Heart right ventricle (tissue), 16 donors: ENCODE results near the gene DYNC1I1. TPM values are rescaled to one million over a fixed set of nuclear protein-coding genes. Genes with fewer than 3 reads are reported as not detected.

Experiments used
- ATAC-seq, 8 donors: fragments of 200-7000 bp; cut with Tn5 transposase; one replicate each; pipeline ENCODE4 v1.9.1; 2020; ENCODE audit warnings: mild to moderate bottlenecking in 8 of 8, moderate library complexity in 8 of 8, moderate number of reproducible peaks in 1 of 8
- DNase-seq, 2 donors: peaks; one replicate each; pipeline ENCODE4 v3.0.0-alpha.2; 2020
- H3K27ac ChIP-seq, 10 donors: fragments of 200-600 bp; sonication (generic) in 2 of 10; one replicate each; pipeline versions ENCODE4 v1.5.0 to v1.8.0; 2020 to 2022; ENCODE audit warnings: mild to moderate bottlenecking in 3 of 10
- H3K27me3 ChIP-seq, 7 donors: fragments of 200-600 bp; one replicate each; pipeline ENCODE4 v1.8.0; 2021 to 2022; ENCODE audit warnings: mild to moderate bottlenecking in 2 of 7
- H3K36me3 ChIP-seq, 9 donors: fragments of 200-600 bp; sonication (generic) in 1 of 9; one replicate each; pipeline versions ENCODE4 v1.5.0 to v1.8.0; 2020 to 2022; ENCODE audit warnings: mild to moderate bottlenecking in 2 of 9
- H3K4me1 ChIP-seq, 9 donors: fragments of 200-600 bp; sonication (generic) in 1 of 9; one replicate each; pipeline versions ENCODE4 v1.5.0 to v1.8.0; 2020 to 2022; ENCODE audit warnings: mild to moderate bottlenecking in 4 of 9
- H3K4me3 ChIP-seq, 10 donors: fragments of 200-600 bp; sonication (generic) in 2 of 10; one replicate each; pipeline versions ENCODE4 v1.5.0 to v1.8.0; 2020 to 2022; ENCODE audit warnings: mild to moderate bottlenecking in 7 of 10, moderate library complexity in 2 of 10
- H3K9me3 ChIP-seq, 11 donors: fragments of 200-600 bp in 10 of 11; sonication (generic) in 2 of 11; one replicate each; pipeline versions ENCODE4 v1.5.0 to v1.8.0; 2013 to 2022; ENCODE audit warnings: mild to moderate bottlenecking in 2 of 11, control low read depth in 1 of 11, moderate library complexity in 1 of 11
- WGBS, 2 donors: extraction: QIAGEN DNeasy Blood & Tissue Kit; methylation state at CpG; one replicate each; pipeline ENCODE4 v1.1.7; 2013; ENCODE audit warnings: inconsistent platforms in 1 of 2; 5-methylcytosine and 5-hydroxymethylcytosine counted together
- intact Hi-C, 10 donors: fragments of 100-400 bp; cut with DNase I; formaldehyde crosslinking; loops; one replicate each; pipeline versions ENCODE4 v1.11.1 to v1.14.2; 2022
- polyA plus RNA-seq, 2 donors: library from polyadenylated mRNA; stranded (reverse); fragments of 200-250 nt; gene quantifications; one replicate each; pipeline ENCODE4 v1.2.3, GENCODE V29; 2013
- total RNA-seq, 10 donors: library from RNA; stranded (reverse); fragmentation: NEBNext Ultra II Directional in 3 of 10; extraction: Animal tissue kit (Norgen Biotek cat#: 25700) in 3 of 10; gene quantifications; one replicate each; pipeline versions ENCODE4 v1.2.1 to v1.2.4, GENCODE V29; 2021 to 2023
- TF ChIP-seq, protein P1 (sequence below), 9 donors: fragments of 200-600 bp; sonication (generic) in 2 of 9; IDR thresholded peaks; one replicate each; pipeline versions ENCODE4 v1.5.0 to v1.8.0; 2021 to 2022; ENCODE audit warnings: antibody characterized with exemption in 9 of 9, mild to moderate bottlenecking in 5 of 9, moderate library complexity in 1 of 9
- donor health status: Arrhythmogenic right ventricular cardiomyopathy.
- donor health status: ischemic (EF 13 %, LVEDD 7.1; RV severe dilation, severe dysfunction).
- donor health status: healthy with polysubstance abuse.
- donor health status: DM: no; HTN: yes; CAD: no.
- donor health status: DM: no; HTN: no; CAD: no.
- donor health status: ischemic (EF 25% LVEDD 6.9; RV normal size, moderate dysfunction).
- donor health status: ischemic (EF 25% LVEDD 5.7; RV mildly dilated, moderate dysfunction).
- donor health status: healthy.
- donor health status: DM: yes; HTN: yes; CAD: no.
- donor health status: Ischemic cardiomyopathy.
- donor health status: ischemic (EF 35%, LVEDD 5.7; RV mildly dilated, moderate dysfunction).
- donor health status: nonischemic (EF 11% LVEDD 7.7; RV severe dilation, severe dysfunction).
- donor health status: DM: yes; HTN: yes; CAD: no.
- donor health status: PGD.
- donor health status: ischemic (EF 29% LVEDD 5.4; RV normal size, mild dysfunction).
- donor health status: nonischemic (EF 23%, LVEDD 6.1; RV moderate dilation, normal function).

DYNC1I1 gene
- total and polyA plus RNA-seq, 12 donors, result 6.4 to 43.4 (median 35.6) TPM

DNA sequence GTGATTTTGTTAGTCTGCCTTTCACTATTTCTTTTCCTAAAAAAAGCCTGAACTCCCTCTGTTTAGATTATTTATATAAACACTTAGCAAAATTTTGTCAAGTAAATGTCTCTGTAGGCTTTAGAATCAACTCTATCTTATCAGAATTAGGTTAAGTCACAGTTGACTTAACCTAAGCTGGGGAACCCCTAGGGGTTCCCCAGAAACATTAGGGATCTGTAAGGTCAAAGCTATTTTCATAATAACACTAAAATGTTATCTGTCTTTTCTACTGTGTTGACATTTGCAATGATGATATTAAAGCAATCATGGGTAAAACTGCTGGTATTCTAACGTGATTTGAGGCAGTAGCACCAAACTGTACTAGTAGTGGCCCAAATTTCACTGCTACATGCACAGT is 24.3 kb downstream of the DYNC1I1 start:
- Histone ChIP-seq H3K4me3 (no peak overlapping the region), H3K9me3 (no peaks in the 10 kb centered on the region), H3K27ac (no peak overlapping the region), H3K36me3 (no peaks in the 10 kb centered on the region), H3K27me3 (no peaks in the 10 kb centered on the region), H3K4me1 (no peaks in the 10 kb centered on the region)
- ATAC-seq (no peak), DNase-seq (no peak)
- TF ChIP-seq, protein P1, sequence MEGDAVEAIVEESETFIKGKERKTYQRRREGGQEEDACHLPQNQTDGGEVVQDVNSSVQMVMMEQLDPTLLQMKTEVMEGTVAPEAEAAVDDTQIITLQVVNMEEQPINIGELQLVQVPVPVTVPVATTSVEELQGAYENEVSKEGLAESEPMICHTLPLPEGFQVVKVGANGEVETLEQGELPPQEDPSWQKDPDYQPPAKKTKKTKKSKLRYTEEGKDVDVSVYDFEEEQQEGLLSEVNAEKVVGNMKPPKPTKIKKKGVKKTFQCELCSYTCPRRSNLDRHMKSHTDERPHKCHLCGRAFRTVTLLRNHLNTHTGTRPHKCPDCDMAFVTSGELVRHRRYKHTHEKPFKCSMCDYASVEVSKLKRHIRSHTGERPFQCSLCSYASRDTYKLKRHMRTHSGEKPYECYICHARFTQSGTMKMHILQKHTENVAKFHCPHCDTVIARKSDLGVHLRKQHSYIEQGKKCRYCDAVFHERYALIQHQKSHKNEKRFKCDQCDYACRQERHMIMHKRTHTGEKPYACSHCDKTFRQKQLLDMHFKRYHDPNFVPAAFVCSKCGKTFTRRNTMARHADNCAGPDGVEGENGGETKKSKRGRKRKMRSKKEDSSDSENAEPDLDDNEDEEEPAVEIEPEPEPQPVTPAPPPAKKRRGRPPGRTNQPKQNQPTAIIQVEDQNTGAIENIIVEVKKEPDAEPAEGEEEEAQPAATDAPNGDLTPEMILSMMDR (IDR thresholded peaks at IDR 0.05), result no peak
- intact Hi-C loops, result no loop called here
- 54 to 56% methylated on average over 1 of the region's 1 CpG for WGBS, 2 donors

DNA sequence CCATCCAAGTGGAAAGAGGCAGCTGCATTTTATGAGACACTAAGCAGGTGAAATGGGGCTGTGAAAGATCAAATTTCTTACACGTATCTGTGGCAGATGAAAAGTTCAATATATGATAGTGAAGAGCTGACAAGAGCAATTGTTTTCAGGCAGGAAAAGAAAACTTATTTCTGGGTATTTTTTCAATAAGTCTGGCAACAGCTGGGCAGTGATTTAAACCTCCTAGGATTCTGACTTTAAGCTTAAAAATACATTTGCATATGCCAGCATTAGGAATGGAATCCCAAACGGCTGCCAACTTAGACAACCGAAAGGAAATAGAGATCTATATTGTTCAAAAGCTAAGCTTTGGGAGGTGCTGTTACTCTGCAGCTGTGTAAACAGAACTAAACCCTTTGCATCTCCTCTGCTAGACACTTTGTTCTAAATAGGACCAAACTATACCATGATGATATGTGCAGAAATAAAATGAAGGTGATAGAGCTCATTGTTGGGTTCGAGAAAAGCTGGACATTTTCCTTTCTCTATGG is 26.1 kb downstream of the DYNC1I1 start:
- intact Hi-C loops, result no loop called here
- H3K4me3 ChIP-seq, result no peak overlapping the region
- 43% methylated on average over 4 of the region's 4 CpGs for WGBS, 2 donors
- no peaks in the 10 kb centered on the region for H3K4me1 ChIP-seq
- TF ChIP-seq, protein P1 (IDR thresholded peaks at IDR 0.05), result no peak
- DNase-seq, result no peak
- ATAC-seq, result no peak
- no peaks in the 10 kb centered on the region for H3K36me3 ChIP-seq
- no peaks in the 10 kb centered on the region for H3K27me3 ChIP-seq
- H3K27ac ChIP-seq, result no peak overlapping the region
- no peaks in the 10 kb centered on the region for H3K9me3 ChIP-seq

DNA sequence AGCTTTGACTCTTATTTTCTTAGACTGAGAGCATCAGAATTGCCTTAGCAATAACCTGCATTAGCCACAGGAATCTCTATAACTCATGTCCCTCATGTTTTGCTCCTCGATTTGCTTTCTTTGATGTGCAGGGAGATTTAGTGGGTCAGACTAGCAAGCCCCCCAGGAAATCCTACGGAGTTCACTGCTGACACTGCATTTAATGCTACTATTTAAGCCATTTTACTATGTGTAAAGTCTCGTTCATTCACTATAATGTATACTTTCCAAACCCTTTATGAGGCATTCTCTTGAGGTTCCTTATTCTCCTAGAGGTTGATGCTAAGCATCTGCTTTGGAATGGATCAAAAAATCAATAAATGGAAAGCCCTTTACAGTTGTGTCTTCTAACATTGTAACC is 28.4 kb downstream of the DYNC1I1 start:
- ATAC-seq (no peak), DNase-seq (no peak)
- no peaks in the 10 kb centered on the region for H3K9me3 ChIP-seq
- no peak overlapping the region for H3K27ac ChIP-seq
- WGBS, 2 donors, result 74 to 75% methylated on average over 3 of the region's 3 CpGs
- TF ChIP-seq, protein P1 (IDR thresholded peaks at IDR 0.05), result no peak
- no peaks in the 10 kb centered on the region for H3K4me1 ChIP-seq
- H3K4me3 ChIP-seq, result no peak overlapping the region
- H3K27me3 ChIP-seq, result no peaks in the 10 kb centered on the region
- intact Hi-C loops, result no loop called here
- peaks cover 0 to 13% (median 0%) of the 10 kb centered on the region in 9 donors for H3K36me3 ChIP-seq

DNA sequence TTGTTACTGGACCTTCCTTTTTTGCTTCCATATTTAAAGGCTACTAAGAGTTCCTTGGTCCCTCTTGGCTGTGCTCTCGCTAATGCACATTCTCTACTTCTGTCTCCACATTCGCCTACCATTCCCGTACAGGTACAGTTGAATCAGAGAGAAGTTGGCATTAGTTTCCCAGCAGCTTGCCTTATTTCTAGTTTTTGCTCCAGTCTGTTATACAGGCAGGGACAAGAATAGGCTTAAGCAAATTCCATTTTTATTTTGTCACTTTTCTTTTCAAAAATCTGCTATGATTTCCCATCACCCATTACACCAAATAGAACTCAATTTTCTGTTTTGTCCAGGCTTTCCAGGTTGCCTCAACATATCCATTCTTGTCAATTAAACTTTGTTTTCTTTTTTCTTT is 29.9 kb downstream of the DYNC1I1 start:
- H3K36me3 ChIP-seq, result peaks cover 0 to 23% (median 0%) of the 10 kb centered on the region in 9 donors
- H3K27ac ChIP-seq, result no peak overlapping the region
- ATAC-seq (no peak), DNase-seq (no peak)
- H3K4me3 ChIP-seq, result no peak overlapping the region
- no peaks in the 10 kb centered on the region for H3K4me1 ChIP-seq
- WGBS, 2 donors, result 96% methylated on average over 3 of the region's 3 CpGs
- intact Hi-C loops, result no loop called here
- no peaks in the 10 kb centered on the region for H3K9me3 ChIP-seq
- H3K27me3 ChIP-seq, result no peaks in the 10 kb centered on the region
- TF ChIP-seq, protein P1 (IDR thresholded peaks at IDR 0.05), result no peak
